H9 (cell line): Measurements from ENCODE around the gene WNT3A. TPM values are rescaled to one million over a fixed set of nuclear protein-coding genes. Genes with fewer than 3 reads are reported as not detected.

Experiments used
- DNase-seq: peaks from one replicate; pipeline ENCODE4 v3.0.0-alpha.2; 2017
- H2AFZ ChIP-seq: one replicate; pipeline ENCODE4 v1.6.1; 2013; ENCODE audit warnings: mild to moderate bottlenecking, low read length, control low read depth, moderate library complexity
- H2AK5ac ChIP-seq: 2 replicates; pipeline ENCODE4 v1.6.1; 2013; ENCODE audit warnings: low read length, control low read depth, mixed read lengths; ENCODE audit not compliant: insufficient read length
- H2BK120ac ChIP-seq: one replicate; pipeline ENCODE4 v1.6.1; 2013; ENCODE audit warnings: low read depth, mild to moderate bottlenecking, low read length, control low read depth, inconsistent platforms; ENCODE audit not compliant: poor library complexity, severe bottlenecking
- H2BK12ac ChIP-seq: 2 replicates; pipeline ENCODE4 v1.6.1; 2013; ENCODE audit warnings: low read length, control low read depth, mixed read lengths, low read depth; ENCODE audit not compliant: insufficient read length
- H2BK15ac ChIP-seq: 2 replicates; pipeline ENCODE4 v1.6.1; 2013; ENCODE audit warnings: low read depth, low read length, control low read depth
- H2BK20ac ChIP-seq: one replicate; pipeline ENCODE4 v1.6.1; 2013; ENCODE audit warnings: low read depth, mild to moderate bottlenecking, low read length, control low read depth, inconsistent platforms; ENCODE audit not compliant: poor library complexity, severe bottlenecking
- H2BK5ac ChIP-seq: 2 replicates; pipeline ENCODE4 v1.6.1; 2013; ENCODE audit warnings: low read length, control low read depth, mixed read lengths; ENCODE audit not compliant: insufficient read length
- H3K14ac ChIP-seq: 2 replicates; pipeline ENCODE4 v1.6.1; 2013; ENCODE audit warnings: low read length, control low read depth; ENCODE audit not compliant: insufficient read depth
- H3K18ac ChIP-seq: 2 replicates; pipeline ENCODE4 v1.6.1; 2013; ENCODE audit warnings: low read depth, mild to moderate bottlenecking, mixed read lengths, low read length, control low read depth; ENCODE audit not compliant: insufficient read length
- H3K23ac ChIP-seq: 2 replicates; pipeline ENCODE4 v1.6.1; 2013; ENCODE audit warnings: low read length, control low read depth, mixed read lengths, low read depth; ENCODE audit not compliant: insufficient read length
- H3K23me2 ChIP-seq: 2 replicates; pipeline ENCODE4 v1.6.1; 2013; ENCODE audit warnings: low read depth, mild to moderate bottlenecking, mixed read lengths, low read length, control low read depth; ENCODE audit not compliant: insufficient read length, poor library complexity, severe bottlenecking
- H3K27ac ChIP-seq: 2 replicates; pipeline ENCODE4 v1.5.1; 2013; ENCODE audit warnings: low read length, control low read depth, mixed read lengths, low read depth; ENCODE audit not compliant: insufficient read length
- H3K27me3 ChIP-seq: 2 replicates; pipeline ENCODE4 v1.6.1; 2013; ENCODE audit warnings: low read length, control low read depth, inconsistent platforms; ENCODE audit not compliant: insufficient read depth
- H3K4ac ChIP-seq: 2 replicates; pipeline ENCODE4 v1.6.1; 2013; ENCODE audit warnings: low read depth, mild to moderate bottlenecking, control low read depth, inconsistent platforms, low read length, moderate library complexity
- H3K4me1 ChIP-seq: 2 replicates; pipeline ENCODE4 v1.6.1; 2013; ENCODE audit warnings: low read length, control low read depth, inconsistent platforms; ENCODE audit not compliant: insufficient read depth
- H3K4me2 ChIP-seq: 2 replicates; pipeline ENCODE4 v1.6.1; 2013; ENCODE audit warnings: low read length, control low read depth, mixed read lengths; ENCODE audit not compliant: insufficient read length, insufficient read depth
- H3K56ac ChIP-seq: 2 replicates; pipeline ENCODE4 v1.6.1; 2013; ENCODE audit warnings: low read depth, mild to moderate bottlenecking, mixed read lengths, low read length, control low read depth; ENCODE audit not compliant: insufficient read length
- H3K79me1 ChIP-seq: 2 replicates; pipeline ENCODE4 v1.6.1; 2013; ENCODE audit warnings: low read depth, mild to moderate bottlenecking, moderate library complexity, low read length, control low read depth, inconsistent platforms; ENCODE audit not compliant: insufficient read depth, poor library complexity, severe bottlenecking
- H3K79me2 ChIP-seq: 2 replicates; pipeline ENCODE4 v1.6.1; 2013; ENCODE audit warnings: low read length, control low read depth, inconsistent platforms; ENCODE audit not compliant: insufficient read depth
- H3K9ac ChIP-seq: 2 replicates; pipeline ENCODE4 v1.6.1; 2013; ENCODE audit warnings: low read length, control low read depth, mixed read lengths; ENCODE audit not compliant: insufficient read length; ENCODE audit errors: extremely low read depth
- H3K9me3 ChIP-seq: one replicate; pipeline ENCODE4 v1.6.1; 2013; ENCODE audit warnings: low read depth, low read length, inconsistent platforms; ENCODE audit not compliant: control insufficient read depth
- H3T11ph ChIP-seq: one replicate; pipeline ENCODE4 v1.6.1; 2013; ENCODE audit warnings: mild to moderate bottlenecking, low read length, control low read depth, inconsistent platforms
- H4K20me1 ChIP-seq: one replicate; pipeline ENCODE4 v1.6.1; 2013; ENCODE audit not compliant: control insufficient read depth, insufficient read length, insufficient read depth
- H4K5ac ChIP-seq: 2 replicates; pipeline ENCODE4 v1.6.1; 2013; ENCODE audit warnings: low read depth, mild to moderate bottlenecking, mixed read lengths, low read length, control low read depth; ENCODE audit not compliant: insufficient read length
- H4K8ac ChIP-seq: replicated peaks from 2 replicates; pipeline ENCODE4 v1.6.1; 2013; ENCODE audit warnings: low read length, control low read depth, mixed read lengths, low read depth; ENCODE audit not compliant: insufficient read length
- H4K91ac ChIP-seq: 2 replicates; pipeline ENCODE4 v1.6.1; 2013; ENCODE audit warnings: low read depth, mild to moderate bottlenecking, moderate library complexity, mixed read lengths, low read length, control low read depth; ENCODE audit not compliant: insufficient read length
- H3K27ac Mint-ChIP-seq, 3 experiments: 2 replicates in 2 of 3; 3 replicates in 1 of 3; pipeline ENCODE4 v1.8.0; 2020 to 2021; ENCODE audit warnings: mixed read lengths in 3 of 3, mild to moderate bottlenecking in 1 of 3, moderate library complexity in 1 of 3
- H3K27me3 Mint-ChIP-seq: 2 replicates; pipeline ENCODE4 v1.8.0; 2021; ENCODE audit warnings: low read depth, mild to moderate bottlenecking, moderate library complexity, mixed read lengths
- H3K36me3 Mint-ChIP-seq, 3 experiments: 2 replicates in 2 of 3; 3 replicates in 1 of 3; pipeline ENCODE4 v1.8.0; 2020 to 2021; ENCODE audit warnings: low read depth in 3 of 3, mixed read lengths in 3 of 3; ENCODE audit not compliant: insufficient read depth in 1 of 3
- H3K4me1 Mint-ChIP-seq, 2 experiments: 2 replicates each; pipeline ENCODE4 v1.8.0; 2020; ENCODE audit warnings: mixed read lengths in 2 of 2
- H3K4me3 Mint-ChIP-seq, 2 experiments: 2 replicates in 1 of 2; 3 replicates in 1 of 2; pipeline ENCODE4 v1.8.0; 2020 to 2021; ENCODE audit warnings: mild to moderate bottlenecking in 2 of 2, mixed read lengths in 2 of 2, moderate library complexity in 1 of 2
- H3K9me3 Mint-ChIP-seq, 2 experiments: 2 replicates in 1 of 2; 3 replicates in 1 of 2; pipeline ENCODE4 v1.8.0; 2020; ENCODE audit warnings: mild to moderate bottlenecking in 2 of 2, mixed read lengths in 2 of 2, moderate library complexity in 1 of 2
- CTCF ChIP-seq: fragments of 200-600 bp; sonication (generic); conservative IDR thresholded peaks from 3 replicates; pipeline ENCODE4 v1.8.0; 2021; ENCODE audit warnings: antibody characterized with exemption, mild to moderate bottlenecking
- WGBS: extraction: QIAGEN DNeasy Blood & Tissue Kit; methylation state at CpG from one replicate; pipeline ENCODE4 v1.1.7; 2013; ENCODE audit warnings: missing lambda C conversion rate, low lambda C conversion rate, mixed read lengths; ENCODE audit not compliant: insufficient read length; ENCODE audit errors: extremely low coverage; 5-methylcytosine and 5-hydroxymethylcytosine counted together
- total RNA-seq: library from RNA; stranded (reverse); gene quantifications from 2 replicates; pipeline ENCODE4 v1.2.1, GENCODE V29; 2021

The WNT3A gene
- total RNA-seq, 1 experiment from 2014 or later = 0.17 TPM

- H2BK5ac ChIP-seq = no peak overlapping the region
- Mint-ChIP-seq H3K9me3 (peaks cover 18 to 20% of the 10 kb centered on the region in 2 experiments; a peak in 4 of 5 replicates), H3K36me3 (no peaks in the 10 kb centered on the region; a peak in 1 of 7 replicates), H3K4me3 (no peak overlapping the region), H3K27me3 (peaks cover 97% of the 10 kb centered on the region), H3K27ac (no peak overlapping the region), H3K4me1 (peaks cover 6 to 10% of the 10 kb centered on the region in 2 experiments)
- H3K18ac ChIP-seq = no peak overlapping the region
- no peaks in the 10 kb centered on the region; the same call in 1 of the 2 replicates for H3K4me1 ChIP-seq
- no peak overlapping the region for H2BK12ac ChIP-seq
- no peaks in the 10 kb centered on the region for H3K79me2 ChIP-seq
- H3K9ac ChIP-seq = no peak overlapping the region
- H4K20me1 ChIP-seq = no peaks in the 10 kb centered on the region
- no CpG with 5 or more reads among the region's 5 CpGs for WGBS
- TF ChIP-seq CTCF = no peak
- no peak overlapping the region for H3K4me2 ChIP-seq
- H4K5ac ChIP-seq = no peak overlapping the region
- H2AFZ ChIP-seq = no peak overlapping the region
- H3K79me1 ChIP-seq = no peaks in the 10 kb centered on the region
- H3T11ph ChIP-seq = no peak overlapping the region
- no peak overlapping the region for H4K8ac ChIP-seq
- H3K27ac ChIP-seq = no peak overlapping the region
- DNase-seq = no peak
- peaks cover 1% of the 10 kb centered on the region for H3K23me2 ChIP-seq
- H4K91ac ChIP-seq = no peak overlapping the region
- no peaks in the 10 kb centered on the region for H3K9me3 ChIP-seq
- H2AK5ac ChIP-seq = no peak overlapping the region
- H3K56ac ChIP-seq = no peak overlapping the region
- H2BK20ac ChIP-seq = no peak overlapping the region
- peaks cover 27% of the 10 kb centered on the region for H3K27me3 ChIP-seq
- no peak overlapping the region for H3K4ac ChIP-seq
- H2BK120ac ChIP-seq = no peak overlapping the region
- H3K23ac ChIP-seq = no peak overlapping the region
- no peak overlapping the region for H3K14ac ChIP-seq
- H2BK15ac ChIP-seq = no peak overlapping the region
Observed at GRCh38 chr1:228000416-228000815, 6.4 kb upstream of the WNT3A start.
